GM19372 (cell line): Measurements from ENCODE around the gene BRD9.
A peak's percentile ranks its signal among the peaks of the same experiment; 100 is the strongest.
"Not testable (repeated sequence)": the region's sequence is repeated elsewhere in the genome, so short reads cannot be mapped to it uniquely, and the experiment has no call there.

Experiments used
- ATAC-seq: cut with Tn5 transposase; IDR thresholded peaks from one replicate; pipeline ENCODE4 v1.9.1; 2021; ENCODE audit warnings: mild to moderate bottlenecking, low read depth, moderate library complexity; ENCODE audit not compliant: unreplicated experiment

BRD9 gene

DNA sequence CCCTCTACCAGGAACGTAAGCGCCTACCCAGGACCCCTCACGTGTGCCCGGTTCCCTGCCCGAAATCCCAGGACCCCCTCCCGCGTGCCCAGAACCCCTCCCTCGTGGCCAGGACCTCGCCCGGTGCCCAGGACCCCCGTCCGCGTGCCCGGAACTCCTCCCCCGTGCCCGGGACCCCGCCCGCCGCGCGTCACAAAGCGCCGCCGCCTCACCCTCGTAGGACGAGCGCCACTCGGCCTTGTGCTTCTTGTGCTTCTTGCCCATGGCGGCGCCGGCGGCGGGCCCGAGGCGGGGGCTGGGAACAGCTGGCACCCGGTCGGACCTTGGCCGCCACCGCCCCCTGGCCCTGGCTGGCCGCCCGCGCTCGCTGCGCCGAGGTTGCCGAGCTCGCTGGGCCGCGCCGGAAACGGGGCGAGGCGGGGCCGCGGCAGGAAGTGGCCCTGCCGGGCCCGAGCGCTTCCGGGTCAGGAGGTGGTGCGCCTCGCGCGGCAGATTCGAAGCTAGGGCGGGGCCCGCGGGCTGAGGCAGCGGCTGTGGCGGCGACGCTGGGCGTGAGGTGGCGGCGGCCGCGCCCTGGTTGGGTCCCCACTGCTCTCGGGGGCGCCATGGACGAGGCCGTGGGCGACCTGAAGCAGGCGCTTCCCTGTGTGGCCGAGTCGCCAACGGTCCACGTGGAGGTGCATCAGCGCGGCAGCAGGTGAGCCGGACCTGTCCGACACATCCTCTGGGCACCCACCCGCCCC, at the start of gene BRD9, which contains the start of gene TRIP13:
Gene BRD9 (minus strand): TSS at position 408 of the 743 bp plus-strand sequence. CDS start 144 bp downstream, at position 264.
Gene TRIP13 (plus strand): TSS at position 491 of the 743 bp plus-strand sequence. CDS start 115 bp downstream, at position 606.
- peak; percentile 98 for ATAC-seq

DNA sequence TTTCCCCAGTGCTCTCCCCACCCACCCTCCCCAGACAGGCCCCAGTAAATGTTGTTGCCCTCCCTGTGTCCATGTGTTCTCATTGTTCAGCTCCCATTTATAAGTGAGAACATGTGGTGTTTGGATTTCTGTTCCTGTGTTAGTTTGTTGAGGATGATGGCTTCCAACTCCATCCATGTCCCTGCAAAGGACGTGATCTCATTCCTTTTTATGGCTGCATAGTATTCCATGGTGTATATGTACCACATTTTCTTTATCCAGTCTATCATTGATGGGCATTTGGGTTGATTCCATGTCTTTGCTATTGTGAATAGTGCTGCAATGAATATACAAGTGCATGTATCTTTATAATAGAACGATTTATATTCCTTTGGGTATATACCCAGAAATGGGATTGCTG, 48.1 kb upstream of the BRD9 start:
- not testable (repeated sequence) for ATAC-seq

DNA sequence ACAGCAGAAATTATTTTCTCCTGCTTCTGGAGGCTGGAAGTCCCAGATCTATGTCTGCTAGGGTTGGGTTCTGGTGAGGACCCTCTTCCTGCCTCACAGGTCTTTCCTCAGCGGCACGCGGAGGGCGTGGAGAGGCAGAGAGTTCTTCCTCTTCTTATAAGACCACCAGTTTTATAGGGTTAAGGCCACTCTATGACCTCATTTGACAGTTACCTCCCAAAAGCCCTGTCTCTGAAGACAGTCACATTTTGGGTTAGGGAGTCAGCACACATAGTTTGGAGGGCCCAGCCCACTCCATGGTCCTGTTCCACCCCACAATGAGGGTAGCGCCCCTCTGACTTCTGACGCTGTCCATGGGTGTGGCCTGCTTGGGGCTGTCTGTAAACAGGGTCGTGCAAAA, 46.8 kb upstream of the BRD9 start:
- no peak for ATAC-seq

DNA sequence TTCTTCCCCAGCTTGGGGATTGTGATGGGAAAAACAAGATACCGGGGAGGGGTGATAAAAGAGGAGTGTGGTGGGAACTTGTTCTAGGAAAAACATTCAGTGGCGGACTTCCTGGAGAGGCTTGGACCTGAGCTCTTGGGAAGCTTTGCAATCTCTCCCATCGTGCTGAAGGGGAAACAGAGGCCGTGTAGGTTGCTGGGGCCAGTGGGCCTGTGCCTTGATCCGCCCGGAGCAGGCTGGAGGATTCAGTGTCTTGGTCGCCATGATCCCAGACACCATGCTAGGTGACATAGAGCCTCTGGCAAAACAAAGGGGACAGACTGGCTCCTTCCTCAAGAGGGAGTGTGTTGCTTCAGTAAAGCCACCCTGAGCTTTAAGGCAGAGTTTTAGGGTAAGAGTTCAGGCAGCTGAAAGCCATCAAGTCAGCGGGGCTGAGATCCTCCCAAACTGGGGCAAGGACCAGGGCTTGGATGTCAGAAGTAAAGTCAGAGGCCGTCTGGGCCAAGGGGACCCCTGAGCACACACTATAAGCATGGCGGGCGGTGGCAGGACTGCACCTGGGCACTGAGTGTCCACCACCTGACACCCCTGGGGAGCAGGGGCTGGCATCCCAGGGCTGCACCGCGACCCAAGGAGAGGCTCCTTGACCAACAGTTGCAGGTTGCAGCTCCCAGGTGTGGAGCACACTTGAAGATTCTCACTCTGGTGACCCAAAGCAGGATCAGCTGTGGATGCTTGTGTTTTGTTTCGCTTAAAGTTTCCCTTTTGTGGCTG, 44.7 kb upstream of the BRD9 start:
- no peak for ATAC-seq

DNA sequence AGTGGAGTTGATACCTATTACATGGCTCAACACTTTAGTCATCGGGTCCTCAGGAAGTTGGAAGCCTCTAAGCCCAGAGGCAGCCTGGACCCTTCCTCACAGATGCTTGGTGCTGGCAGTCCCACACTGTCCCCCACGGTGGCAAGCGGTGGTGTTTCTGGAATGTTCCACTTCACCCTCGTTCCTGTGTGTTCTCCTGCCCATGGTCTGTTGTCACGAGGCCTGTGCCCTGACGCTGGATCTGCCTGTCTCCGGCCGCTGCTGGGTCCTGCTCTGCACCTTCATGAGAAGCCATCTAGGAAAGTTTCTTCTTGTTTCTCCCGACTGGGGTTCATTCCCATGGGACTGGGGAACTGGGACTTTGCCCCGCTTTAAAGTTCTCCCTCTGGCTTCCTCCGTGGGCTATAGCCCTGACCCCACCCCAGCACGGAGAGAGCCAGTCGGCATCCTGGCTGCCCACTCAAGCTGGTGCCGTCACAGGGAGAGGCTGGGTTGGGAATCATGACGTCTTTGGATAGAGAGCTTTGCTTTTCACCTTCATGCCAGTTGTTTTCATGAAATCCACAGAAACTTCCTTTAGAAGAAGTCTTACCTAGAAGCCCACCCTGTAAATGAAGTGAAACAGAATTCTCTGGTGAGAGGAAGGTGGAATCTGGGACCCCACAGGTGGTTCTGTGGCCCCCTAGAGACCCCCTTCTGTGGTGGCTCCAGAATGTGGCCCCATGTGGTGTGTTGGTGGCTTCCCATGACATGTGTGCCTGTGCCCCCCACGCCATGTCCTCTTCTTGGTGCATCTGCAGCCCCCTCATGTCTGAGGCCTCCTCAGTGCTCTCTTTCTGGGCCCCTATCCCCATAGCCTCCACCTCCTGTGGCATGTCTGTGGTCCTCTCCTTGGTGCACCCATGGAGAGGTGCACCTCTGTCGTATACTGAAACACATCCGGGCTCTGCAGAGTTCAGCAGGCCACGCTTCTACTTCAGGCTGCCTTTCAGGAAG, 43.8 kb upstream of the BRD9 start:
- no peak for ATAC-seq

DNA sequence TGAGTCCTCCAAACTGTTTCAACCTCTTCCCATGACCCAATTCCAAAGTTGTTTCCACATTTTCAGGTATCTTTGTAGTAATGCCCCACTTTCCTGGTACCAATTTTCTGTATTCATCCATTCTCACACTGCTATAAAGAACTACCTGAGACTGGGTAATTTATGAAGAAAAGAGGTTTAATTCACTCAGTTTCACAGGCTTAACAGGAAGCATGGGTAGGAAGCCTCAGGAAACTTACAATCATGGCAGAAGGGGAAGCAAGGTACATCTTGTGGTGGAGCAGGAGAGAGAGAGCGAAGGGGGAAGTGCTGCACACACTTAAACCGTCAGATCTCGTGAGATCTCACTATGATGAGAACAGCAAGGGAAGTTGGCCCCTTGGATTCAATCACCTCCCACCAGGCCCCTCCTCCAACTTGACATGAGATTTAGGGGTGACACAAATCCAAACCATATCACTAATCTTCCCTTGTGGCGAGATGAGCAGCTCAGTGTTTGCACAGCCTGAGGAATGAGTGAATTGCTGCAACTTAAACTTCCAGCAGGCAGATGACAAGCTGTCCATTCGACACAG, 43.0 kb upstream of the BRD9 start:
- no peak for ATAC-seq

DNA sequence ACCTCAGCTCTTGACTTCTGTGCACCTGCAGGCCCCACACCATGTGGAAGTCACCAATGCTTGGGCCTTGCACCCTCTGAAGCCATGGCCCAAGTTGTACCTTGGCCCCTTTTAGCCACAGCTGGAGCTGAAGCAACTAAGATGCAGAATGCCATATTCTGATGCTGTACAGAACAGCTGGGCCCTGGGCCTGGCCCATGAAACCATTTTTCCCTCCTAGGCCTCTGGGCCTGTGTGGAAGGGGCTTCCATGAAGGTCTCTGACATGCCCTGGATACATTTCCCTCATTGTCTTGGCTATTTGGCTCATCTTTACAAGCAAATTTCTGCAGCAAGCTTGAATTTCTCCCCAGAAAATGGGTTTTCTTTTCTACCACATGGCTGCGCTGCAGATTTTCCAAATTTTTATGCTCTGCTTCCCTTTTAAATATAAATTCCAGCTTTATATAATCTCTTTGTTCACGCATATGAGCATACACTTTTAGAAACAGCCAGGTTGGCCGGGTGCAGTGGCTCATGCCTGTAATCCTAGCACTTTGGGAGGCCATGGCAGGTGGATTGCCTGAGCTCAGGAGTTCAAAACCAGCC, 41.9 kb upstream of the BRD9 start:
- ATAC-seq = not testable (repeated sequence)

DNA sequence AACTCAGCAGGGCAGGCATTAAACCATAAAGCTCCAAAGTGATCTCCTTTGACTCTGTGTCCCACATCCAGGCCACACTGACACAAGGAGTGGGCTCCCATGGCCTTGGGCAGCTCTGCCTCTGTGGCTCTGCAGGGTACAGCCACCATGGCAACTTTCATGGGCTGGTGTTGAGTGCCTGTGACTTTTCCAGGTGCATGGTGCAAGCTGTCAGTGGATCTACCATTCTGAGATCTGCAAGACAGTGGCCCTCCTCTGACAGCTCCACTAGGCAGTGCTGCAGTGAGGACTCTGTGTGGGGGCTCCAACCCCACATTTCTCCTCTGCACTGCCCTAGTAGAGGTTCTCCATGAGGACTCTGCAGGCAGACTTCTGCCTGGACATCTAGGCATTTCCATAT, 41.4 kb upstream of the BRD9 start:
- not testable (repeated sequence) for ATAC-seq

DNA sequence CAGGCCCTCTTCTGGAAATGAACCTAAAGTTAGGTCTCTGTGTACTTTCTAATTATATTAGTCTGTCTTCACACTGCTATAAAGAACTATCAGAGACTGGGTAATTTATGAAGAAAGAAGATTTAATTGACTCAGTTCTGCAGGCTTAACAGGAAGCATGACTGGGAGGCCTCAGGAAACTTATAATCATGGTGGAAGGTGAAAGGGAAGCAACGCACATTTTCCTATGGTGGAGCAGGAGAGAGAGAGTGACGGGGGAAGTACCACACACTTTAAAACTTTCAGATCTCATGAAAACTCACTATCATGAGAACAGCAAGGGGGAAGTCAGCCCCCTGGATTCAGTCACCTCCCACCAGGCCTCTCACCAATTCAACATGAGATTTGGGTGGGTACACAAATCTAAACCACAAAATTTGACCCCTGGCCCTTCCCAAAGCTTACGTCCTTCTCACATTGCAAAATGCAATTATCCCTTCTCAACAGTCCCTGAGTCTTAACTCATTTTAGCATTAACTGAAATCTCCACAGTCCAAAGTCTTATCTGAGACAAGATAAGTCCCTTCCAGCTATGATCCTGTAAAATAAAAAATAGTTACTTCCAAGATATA, 40.8 kb upstream of the BRD9 start:
- ATAC-seq = no peak

DNA sequence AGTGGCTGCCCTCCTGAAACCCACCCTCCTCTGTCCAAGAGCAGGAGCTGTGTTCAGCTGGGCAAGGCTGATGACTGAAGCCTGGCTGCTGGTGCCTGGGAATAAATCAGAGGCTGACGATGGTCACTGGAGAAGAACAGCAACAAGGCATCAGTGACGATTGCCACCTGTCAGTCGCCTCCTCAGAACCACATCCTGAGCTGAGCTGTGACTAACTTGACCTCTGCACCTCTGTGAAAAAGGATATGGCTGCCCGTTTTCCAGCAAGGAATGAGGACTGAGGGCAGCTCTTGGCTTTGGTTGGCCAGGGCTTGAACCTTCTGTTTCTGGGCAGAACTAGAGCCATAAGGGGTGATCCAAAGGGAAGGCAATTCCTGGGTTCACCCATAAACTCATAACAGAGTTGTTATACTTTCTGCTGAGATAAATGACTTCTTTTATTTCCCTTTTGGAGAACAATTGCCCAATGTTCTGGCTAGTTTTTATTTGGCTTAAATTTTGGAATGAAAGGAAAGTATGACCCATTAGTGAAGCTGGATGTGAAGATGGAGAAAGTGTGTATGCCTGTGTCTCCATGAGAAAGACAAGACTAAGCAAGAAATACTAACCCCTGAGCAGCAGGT, 40.1 kb upstream of the BRD9 start:
- ATAC-seq = no peak

DNA sequence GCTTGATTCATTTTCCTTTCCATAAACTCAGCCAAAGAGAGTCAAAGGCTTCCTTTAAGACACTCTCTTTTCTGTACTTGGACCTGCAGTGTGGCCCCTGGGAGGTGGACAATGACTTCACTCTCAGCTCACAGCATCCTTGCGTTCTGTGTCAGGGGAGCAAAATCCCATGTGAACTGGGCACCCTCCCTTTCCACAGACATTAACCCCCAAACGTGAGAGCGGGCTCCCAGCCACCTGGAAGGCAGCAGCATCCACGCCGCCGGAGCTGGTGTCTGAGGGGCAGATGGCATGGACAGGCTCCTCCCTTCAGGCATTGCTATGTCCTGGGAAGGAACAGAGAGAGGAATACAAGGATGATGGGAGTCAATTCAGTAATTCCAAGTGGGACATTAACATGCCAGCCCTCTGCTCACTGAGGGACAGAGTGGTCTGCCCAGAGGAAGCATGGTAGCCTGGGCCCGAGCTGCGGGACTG, 39.6 kb upstream of the BRD9 start:
- ATAC-seq = no peak

DNA sequence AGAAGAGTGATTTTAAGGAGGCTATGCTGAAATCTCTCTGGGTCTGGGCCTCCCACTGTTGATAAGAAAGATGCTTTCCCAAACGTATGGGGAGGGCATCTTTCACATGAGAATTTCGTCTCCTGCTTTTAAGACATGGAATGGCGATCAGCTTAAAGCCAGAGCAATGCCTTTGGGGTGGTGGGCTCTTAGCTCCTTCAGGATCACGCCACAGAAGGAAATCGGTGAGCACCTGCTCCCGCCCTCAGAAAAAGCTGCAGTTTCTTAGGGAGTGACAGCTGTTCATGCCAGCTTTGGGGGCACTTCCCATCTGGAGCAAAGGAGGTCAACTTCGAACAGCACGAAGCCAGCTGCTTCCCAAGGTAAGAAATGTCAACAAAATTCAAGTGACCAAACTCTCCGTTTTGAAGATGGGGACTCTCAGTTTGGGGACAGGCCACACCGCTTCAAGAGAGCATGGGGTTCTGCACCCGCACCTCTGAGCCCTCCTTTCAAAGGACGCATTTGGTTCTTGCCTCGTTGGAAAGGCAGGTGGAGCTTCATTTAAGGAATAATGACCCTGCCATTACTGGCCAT, 39.1 kb upstream of the BRD9 start:
- ATAC-seq = no peak

DNA sequence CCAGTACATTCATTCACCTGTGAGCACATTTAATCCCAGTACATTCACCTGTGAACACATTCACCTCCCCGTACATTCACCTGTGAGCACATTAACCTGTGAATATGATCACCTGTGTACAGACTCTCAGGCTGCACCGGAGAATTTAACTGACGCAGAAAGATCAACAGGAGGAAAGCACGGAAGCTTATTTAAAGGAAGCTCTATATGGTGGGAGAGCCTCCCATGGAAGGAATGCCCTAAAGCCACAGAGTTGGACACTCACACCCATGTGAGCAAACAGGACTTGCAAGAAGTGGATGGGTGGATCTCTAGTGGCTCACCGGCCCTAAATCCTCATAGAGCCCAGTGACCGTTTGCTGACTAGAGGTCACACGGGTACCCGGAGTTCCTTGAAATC, 38.3 kb upstream of the BRD9 start:
- no peak for ATAC-seq

DNA sequence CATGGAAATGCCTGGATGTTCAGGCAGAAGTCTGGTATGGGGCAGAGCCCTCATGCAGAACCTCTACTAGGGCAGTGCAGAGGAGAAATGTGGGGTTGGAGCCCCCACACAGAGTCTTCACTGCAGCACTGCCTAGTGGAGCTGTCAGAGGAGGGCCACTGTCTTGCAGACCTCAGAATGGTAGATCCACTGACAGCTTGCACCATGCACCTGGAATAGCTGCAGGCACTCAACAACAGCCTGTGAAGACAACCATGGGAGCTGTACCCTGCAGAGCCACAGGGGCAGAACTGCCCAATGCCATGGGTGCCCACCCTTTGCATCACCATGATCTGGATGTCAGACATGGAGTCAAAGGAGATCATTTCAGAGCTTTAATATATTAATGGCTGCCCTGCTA, 37.0 kb upstream of the BRD9 start:
- ATAC-seq = no peak

DNA sequence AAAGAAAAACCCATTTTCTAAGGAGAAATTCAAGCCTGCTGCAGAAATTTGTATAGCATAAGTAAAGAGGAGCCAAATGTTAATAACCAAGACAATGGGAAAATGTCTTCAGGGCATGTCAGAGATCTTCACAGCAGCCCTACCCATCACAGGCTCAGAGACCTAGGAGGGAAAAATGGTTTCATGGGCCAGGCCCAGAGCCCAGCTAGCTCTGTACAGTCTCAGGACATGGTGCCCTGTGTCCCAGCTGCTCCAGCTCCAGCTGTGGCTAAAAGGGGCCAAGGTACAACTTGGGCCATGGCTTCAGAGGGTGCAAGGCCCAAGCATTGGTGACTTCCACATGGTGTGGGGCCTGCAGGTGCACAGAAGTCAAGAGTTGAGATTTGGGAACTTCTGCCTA, 36.6 kb upstream of the BRD9 start:
- not testable (repeated sequence) for ATAC-seq

DNA sequence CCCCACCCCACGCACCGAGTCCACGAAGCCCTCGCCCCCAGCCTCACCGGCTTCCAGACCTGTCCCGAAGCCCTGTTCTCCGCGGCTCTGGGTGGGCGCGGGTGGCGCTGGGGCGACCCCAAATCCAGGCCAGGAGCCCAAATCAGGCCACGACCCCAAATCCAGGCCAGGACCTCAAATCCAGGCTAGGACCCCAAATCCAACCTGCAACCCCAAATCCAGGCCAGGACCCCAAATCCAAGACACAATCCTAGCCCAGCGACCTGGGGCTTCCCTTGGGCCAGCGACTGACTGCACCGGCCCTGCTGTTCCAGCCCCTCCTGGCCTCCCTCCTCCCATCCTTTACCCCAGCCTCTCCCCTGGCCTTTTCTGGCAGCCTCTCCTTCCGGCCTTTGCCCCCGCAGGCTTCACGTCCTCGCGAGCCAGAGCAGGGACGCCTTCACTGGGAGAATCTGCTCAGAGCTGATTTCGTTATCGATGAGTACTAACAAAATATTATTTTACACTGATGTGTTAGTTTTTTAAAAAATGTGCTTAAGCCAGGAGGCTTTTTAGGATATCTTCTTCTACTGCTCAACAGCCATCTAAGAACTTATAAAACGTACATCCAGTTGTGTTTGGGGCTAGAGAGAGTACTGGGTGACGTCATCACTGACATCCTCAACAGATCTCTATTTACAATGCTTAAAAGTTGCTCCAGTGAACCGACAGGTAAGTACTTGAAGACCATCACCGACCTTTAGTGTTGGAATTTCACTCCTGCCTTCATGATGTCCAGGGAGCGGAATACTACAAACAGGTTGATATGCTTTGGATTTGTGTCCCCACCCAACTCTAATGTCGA, 34.8 kb upstream of the BRD9 start:
- ATAC-seq = no peak

DNA sequence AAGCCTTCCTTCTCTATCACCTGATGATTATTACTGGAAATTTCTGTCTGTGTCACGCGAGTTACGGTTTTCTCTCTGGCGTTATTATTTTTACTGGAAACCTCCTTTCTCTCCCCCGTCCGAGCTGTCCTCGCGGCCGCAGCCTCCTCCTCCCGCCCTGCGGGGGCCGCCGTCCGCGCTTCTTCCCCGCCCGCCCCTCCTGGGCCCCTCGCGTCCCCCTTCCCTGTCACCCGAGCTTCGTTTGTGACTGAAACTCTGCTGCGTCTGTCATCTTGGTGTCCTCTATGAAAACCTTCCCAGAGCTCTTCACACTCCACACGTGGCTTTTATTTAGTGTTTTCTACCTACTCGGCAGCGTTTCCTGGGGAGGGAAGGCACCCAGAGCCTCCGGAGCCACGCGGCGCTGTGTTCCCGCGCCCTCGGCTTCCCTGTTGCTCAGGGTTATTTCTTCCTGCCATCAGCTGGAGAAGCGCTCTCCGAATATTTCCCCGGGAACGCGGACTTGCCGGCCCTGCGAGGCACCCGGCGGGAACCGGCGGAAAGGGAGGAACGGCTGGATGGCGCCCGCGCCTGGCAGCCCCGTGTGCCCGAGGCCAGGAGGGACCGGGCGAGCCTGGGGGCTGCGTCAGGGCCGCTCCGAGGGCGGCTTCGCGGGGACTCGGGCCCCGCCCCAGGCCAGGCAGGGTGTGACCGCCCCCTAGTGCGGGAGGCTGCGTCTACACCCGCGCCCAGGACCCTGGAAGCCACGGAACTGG, 34.0 kb upstream of the BRD9 start:
- ATAC-seq = no peak
